PC-3 (cell line): ENCODE results near the gene NRCAM.

Experiments used
- CTCF ChIP-seq: fragments of 300-600 bp; sonication (generic); conservative IDR thresholded peaks from 2 replicates; pipeline ENCODE4 v1.5.1; 2017; ENCODE audit warnings: antibody characterized with exemption, low read depth, mild to moderate bottlenecking, low read length
- EZH2 ChIP-seq: fragments of 300-600 bp; sonication (generic); IDR thresholded peaks from one replicate; pipeline ENCODE4 v1.6.1; 2017; ENCODE audit warnings: antibody characterized with exemption, mild to moderate bottlenecking, low read length; ENCODE audit not compliant: unreplicated experiment
- EZH2phosphoT487 ChIP-seq: fragments of 300-600 bp; sonication (generic); IDR thresholded peaks from 2 replicates; pipeline ENCODE4 v1.6.1; 2018; ENCODE audit warnings: mild to moderate bottlenecking, antibody characterized with exemption, low read length, borderline replicate concordance

DNA sequence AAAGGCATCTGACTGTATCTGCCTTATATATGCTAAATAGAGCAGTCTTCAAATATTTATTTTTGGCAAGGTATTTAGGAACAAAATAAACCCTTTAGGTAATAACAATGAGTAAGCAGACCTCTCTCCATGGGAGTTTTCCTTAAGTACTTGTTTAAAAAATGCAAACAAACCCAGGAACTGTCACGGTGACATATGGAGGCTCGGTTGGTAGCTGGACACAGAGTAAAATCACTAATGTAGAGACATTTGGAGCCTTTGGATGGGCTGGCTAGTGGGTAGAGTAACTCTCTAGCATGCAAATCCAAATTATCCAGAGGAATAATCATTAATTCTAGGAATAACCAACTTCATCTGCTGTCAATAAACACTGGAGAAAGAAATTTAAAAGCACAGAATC, 254.5 kb downstream of the NRCAM start:
- TF ChIP-seq CTCF: no peak
- TF ChIP-seq EZH2: no peak
- no peak for TF ChIP-seq EZH2phosphoT487
